Vagina (tissue), 2 donors: ENCODE data around the gene FRMD6.

ENCODE experiments used
- CTCF ChIP-seq, 3 experiments: fragments of 450-650 bp in 2 of 3; fragments of 200-600 bp in 1 of 3; sonication (generic) in 1 of 3; IDR thresholded peaks; one replicate each; pipeline ENCODE4 v1.5.1; 2017 to 2019; ENCODE audit warnings: antibody characterized with exemption in 3 of 3, mild to moderate bottlenecking in 2 of 3, moderate library complexity in 2 of 3
- POLR2A ChIP-seq, 2 donors: fragments of 450-650 bp; IDR thresholded peaks; one replicate each; pipeline ENCODE4 v1.6.1; 2017; ENCODE audit warnings: antibody characterized with exemption in 2 of 2, mild to moderate bottlenecking in 2 of 2, moderate library complexity in 2 of 2

- no peak for TF ChIP-seq POLR2A (IDR thresholded peaks at IDR 0.05)
- TF ChIP-seq CTCF (IDR thresholded peaks at IDR 0.05): no peak
Measured at GRCh38 chr14:51725061-51725460, 73.4 kb downstream of the FRMD6 start.
